ENCODE results near the gene ITGA8. TPM values are rescaled to one million over a fixed set of nuclear protein-coding genes. Genes with fewer than 3 reads are reported as not detected.

Gene ITGA8
- total RNA-seq, 1 experiment from 2014 or later: not detected

- no peaks in the 10 kb centered on the region for H3K4me1 ChIP-seq (ENCODE audit: insufficient read depth, low read length, poor library complexity, severe bottlenecking)
- CTCF ChIA-PET: no interaction called here
- POLR2A ChIA-PET (ENCODE audit: low non-redundant PET): no interaction called here
- intact Hi-C loops (cut with micrococcal nuclease; ENCODE audit: unreplicated experiment): no loop called here
- no peaks in the 10 kb centered on the region for H3K27me3 ChIP-seq (replicated peaks; ENCODE audit: insufficient read depth, low read depth, low read length, poor library complexity)
- H3K9me3 ChIP-seq (ENCODE audit: low read depth, low read length, poor library complexity, severe bottlenecking): no peaks in the 10 kb centered on the region
- no peak for DNase-seq (ENCODE audit: low spot score)
- TF ChIP-seq EZH2 (IDR thresholded peaks at IDR 0.05; ENCODE audit: borderline replicate concordance, low read depth, low read length, poor library complexity, severe bottlenecking): no peak
- TF ChIP-seq, protein P1, sequence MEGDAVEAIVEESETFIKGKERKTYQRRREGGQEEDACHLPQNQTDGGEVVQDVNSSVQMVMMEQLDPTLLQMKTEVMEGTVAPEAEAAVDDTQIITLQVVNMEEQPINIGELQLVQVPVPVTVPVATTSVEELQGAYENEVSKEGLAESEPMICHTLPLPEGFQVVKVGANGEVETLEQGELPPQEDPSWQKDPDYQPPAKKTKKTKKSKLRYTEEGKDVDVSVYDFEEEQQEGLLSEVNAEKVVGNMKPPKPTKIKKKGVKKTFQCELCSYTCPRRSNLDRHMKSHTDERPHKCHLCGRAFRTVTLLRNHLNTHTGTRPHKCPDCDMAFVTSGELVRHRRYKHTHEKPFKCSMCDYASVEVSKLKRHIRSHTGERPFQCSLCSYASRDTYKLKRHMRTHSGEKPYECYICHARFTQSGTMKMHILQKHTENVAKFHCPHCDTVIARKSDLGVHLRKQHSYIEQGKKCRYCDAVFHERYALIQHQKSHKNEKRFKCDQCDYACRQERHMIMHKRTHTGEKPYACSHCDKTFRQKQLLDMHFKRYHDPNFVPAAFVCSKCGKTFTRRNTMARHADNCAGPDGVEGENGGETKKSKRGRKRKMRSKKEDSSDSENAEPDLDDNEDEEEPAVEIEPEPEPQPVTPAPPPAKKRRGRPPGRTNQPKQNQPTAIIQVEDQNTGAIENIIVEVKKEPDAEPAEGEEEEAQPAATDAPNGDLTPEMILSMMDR (conservative IDR thresholded peaks at IDR 0.05; ENCODE audit: low read depth, low read length): no peak
- no peak overlapping the region for H3K4me3 ChIP-seq (ENCODE audit: low read depth, low read length, poor library complexity, severe bottlenecking)
- no peak overlapping the region for H3K27ac ChIP-seq (ENCODE audit: low read depth, low read length, poor library complexity, severe bottlenecking)
- H3K36me3 ChIP-seq (ENCODE audit: insufficient read depth, low read length, poor library complexity, severe bottlenecking): no peaks in the 10 kb centered on the region
- no TSS peak for BruUV-seq (replicated peaks)
Observed at GRCh38 chr10:15494850-15495506, 224.7 kb downstream of the ITGA8 start.

DNA sequence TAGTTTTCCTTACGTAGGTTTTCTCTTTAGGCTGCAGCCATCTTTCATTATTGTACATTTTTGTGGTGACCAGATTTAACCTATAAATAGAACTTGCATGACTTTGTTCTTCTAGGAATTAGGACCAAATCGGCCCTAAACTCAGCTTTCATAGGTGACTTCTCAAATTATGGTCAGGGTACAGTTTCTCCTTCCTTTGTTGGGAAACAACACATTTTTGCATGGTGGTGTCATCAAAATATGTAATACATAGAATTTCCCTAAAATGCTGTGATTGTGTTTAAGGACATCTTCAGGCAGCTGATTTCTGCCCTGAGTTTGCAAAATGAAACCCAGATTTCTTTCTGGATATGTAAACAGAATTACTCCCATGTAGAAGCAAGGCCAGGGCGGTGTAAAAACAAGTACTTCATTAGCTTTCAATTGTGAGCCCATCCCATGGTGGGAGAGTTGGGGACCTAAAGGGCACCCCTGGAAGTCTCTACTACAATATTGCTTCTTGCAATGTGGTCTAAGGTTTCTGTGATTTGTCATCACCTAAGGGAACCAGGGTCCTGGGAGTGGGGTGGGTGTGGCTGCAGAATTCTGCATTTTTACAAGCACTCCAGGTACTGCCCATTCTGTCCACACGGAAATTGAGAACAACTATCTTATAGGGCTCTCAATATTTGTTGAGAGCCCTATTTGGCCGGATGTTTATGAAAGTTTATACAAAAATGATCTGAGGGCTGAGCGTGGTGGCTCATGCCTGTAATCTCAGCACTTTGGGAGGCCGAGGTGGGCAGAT, 227.7 kb downstream of the ITGA8 start:
- H3K36me3 ChIP-seq (ENCODE audit: insufficient read depth, low read length, poor library complexity, severe bottlenecking): no peaks in the 10 kb centered on the region
- H3K9me3 ChIP-seq (ENCODE audit: low read depth, low read length, poor library complexity, severe bottlenecking): no peaks in the 10 kb centered on the region
- BruUV-seq (replicated peaks): no TSS peak
- H3K4me1 ChIP-seq (ENCODE audit: insufficient read depth, low read length, poor library complexity, severe bottlenecking): no peaks in the 10 kb centered on the region
- intact Hi-C loops (cut with micrococcal nuclease; ENCODE audit: unreplicated experiment): no loop called here
- ChIA-PET POLR2A (ENCODE audit: low non-redundant PET) (no interaction called here), CTCF (no interaction called here)
- H3K27ac ChIP-seq (ENCODE audit: low read depth, low read length, poor library complexity, severe bottlenecking): no peak overlapping the region
- no peaks in the 10 kb centered on the region for H3K27me3 ChIP-seq (replicated peaks; ENCODE audit: insufficient read depth, low read depth, low read length, poor library complexity)
- TF ChIP-seq, protein P1 (conservative IDR thresholded peaks at IDR 0.05; ENCODE audit: low read depth, low read length): no peak
- no peak for TF ChIP-seq EZH2 (IDR thresholded peaks at IDR 0.05; ENCODE audit: borderline replicate concordance, low read depth, low read length, poor library complexity, severe bottlenecking)
- DNase-seq (ENCODE audit: low spot score): no peak
- no peak overlapping the region for H3K4me3 ChIP-seq (ENCODE audit: low read depth, low read length, poor library complexity, severe bottlenecking)

- TF ChIP-seq EZH2 (IDR thresholded peaks at IDR 0.05; ENCODE audit: borderline replicate concordance, low read depth, low read length, poor library complexity, severe bottlenecking): no peak
- TF ChIP-seq, protein P1 (conservative IDR thresholded peaks at IDR 0.05; ENCODE audit: low read depth, low read length): no peak
- Histone ChIP-seq H3K9me3 (ENCODE audit: low read depth, low read length, poor library complexity, severe bottlenecking) (no peaks in the 10 kb centered on the region), H3K27me3 (replicated peaks; ENCODE audit: insufficient read depth, low read depth, low read length, poor library complexity) (no peaks in the 10 kb centered on the region), H3K4me3 (ENCODE audit: low read depth, low read length, poor library complexity, severe bottlenecking) (no peak overlapping the region), H3K36me3 (ENCODE audit: insufficient read depth, low read length, poor library complexity, severe bottlenecking) (no peaks in the 10 kb centered on the region), H3K4me1 (ENCODE audit: insufficient read depth, low read length, poor library complexity, severe bottlenecking) (no peaks in the 10 kb centered on the region), H3K27ac (ENCODE audit: low read depth, low read length, poor library complexity, severe bottlenecking) (no peak overlapping the region)
- intact Hi-C loops (cut with micrococcal nuclease; ENCODE audit: unreplicated experiment): no loop called here
- no TSS peak for BruUV-seq (replicated peaks)
- DNase-seq (ENCODE audit: low spot score): no peak
- CTCF ChIA-PET: no interaction called here
- POLR2A ChIA-PET (ENCODE audit: low non-redundant PET): no interaction called here
Observed at GRCh38 chr10:15489431-15489830, 230.3 kb downstream of the ITGA8 start.
